GM21367 (cell line): ENCODE results near the gene OTOS.
A peak's percentile ranks its signal among the peaks of the same experiment; 100 is the strongest.

Experiments
- ATAC-seq: cut with Tn5 transposase; IDR thresholded peaks from one replicate; pipeline ENCODE4 v1.9.1; 2021; ENCODE audit not compliant: unreplicated experiment

The OTOS gene

DNA sequence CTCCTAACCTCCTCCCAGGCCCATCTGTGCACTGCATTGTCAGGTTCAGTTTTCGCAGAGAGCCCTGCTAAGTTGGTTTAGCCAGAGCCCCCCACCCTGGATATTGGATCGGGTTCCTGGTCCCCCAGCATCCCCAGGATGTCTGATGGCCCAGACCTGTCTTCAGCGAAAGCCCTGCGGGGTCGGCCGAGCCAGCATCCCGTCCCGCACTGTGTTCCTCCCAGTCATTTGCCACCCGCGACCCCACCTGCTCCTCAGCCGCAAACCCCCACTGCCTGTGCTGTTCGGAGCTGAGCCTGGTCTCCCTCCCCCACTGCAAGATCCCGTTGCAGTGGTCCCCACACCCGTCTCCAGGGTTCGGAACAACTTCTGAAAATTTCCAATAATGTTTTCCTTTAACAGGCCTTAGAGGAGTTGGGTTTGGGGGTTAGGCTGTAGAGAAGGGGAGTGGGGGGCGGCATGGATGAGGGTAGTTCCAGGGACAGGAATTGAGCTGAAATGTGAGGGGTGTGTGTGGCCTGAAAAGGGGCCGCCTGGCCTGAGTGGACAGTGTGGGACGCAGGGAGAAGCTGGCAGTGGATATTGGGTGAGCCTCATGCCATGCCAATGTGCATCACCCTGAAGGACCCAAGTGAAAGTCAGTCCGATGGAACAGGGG is 2.7 kb downstream of the OTOS start:
- no peak for ATAC-seq

DNA sequence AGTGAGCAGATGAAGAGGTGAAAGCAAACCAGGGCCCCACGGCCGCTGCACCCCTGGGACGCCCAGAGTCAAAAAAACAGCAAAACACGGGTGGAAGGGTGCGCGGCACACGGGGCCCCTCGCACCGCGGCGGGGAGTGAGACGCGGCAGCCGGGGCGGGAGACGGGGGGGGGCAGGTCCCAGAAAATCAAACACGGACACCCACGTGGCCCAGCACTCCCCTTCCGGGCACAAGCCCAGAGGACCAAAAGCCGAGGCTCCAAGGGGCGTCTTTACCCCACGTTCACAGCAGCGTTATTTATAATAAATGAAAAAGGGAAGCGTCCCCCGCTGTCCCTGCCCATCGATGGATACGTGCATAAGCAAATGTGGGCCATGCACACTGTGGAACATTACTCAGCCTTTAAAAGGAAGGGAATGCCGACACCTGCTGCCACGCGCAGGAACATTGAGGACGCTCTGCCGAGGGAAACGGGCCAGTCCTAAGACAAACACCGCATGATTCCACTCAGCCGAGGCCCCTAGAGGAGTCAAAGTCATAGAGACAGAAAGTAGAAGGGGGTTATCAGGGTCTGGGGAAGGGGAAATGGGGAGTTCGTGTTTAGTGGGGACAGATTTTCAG is 3.7 kb downstream of the OTOS start:
- peak; percentile 7 for ATAC-seq

DNA sequence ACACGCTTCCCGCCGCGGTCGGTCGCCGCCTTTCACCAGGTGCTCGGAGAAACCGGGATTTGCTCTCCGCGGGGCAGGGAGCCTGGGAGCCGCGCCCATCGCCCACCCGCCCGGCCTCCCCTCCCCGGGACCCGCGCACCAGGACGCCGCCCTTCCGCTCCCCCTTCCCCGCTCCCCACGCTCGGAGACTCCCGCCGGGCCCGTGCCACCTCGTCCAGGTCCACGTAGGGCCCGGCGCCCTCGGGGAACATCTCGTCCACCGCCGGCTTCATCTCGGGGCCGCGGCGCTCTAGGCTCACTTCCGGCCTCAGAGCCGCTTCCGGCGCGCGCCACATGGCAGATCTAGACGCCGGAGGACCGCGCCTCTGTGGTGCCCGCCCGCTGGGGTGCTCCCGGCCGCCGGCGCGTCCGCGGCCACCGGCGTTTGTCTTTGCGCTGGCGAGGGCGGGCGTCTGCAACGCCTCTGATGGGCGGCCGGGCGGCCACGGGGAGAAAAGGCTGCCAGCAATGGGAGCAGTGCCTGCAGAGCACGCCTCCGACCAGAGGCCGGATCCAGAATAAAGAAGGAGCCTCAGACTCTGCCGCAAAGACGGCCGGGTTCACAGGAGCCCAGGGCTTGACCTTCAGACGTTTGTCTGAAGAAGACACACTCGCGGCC is 4.3 kb downstream of the OTOS start, which contains the start of gene COPS9:
Gene COPS9, minus strand, starts transcription at position 293 of the 658 bp plus-strand sequence. Its CDS starts 21 bp downstream, at position 272.
- peak; percentile 89 for ATAC-seq

DNA sequence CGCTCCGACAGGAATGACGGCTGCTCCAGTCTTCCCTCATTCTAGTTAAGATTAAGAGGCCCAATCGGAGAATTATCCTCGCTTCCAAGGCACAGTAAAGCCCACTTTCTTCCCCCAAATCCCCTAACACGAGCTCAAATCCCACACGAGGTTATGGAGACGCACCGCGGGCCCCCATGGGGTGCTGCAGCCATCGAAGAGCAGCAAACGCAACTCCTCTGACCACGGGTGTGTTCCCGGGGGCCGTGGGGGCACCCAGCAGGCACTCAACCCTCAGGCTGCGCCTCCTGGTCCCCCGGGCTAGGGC is 4.8 kb downstream of the OTOS start:
- no peak for ATAC-seq

DNA sequence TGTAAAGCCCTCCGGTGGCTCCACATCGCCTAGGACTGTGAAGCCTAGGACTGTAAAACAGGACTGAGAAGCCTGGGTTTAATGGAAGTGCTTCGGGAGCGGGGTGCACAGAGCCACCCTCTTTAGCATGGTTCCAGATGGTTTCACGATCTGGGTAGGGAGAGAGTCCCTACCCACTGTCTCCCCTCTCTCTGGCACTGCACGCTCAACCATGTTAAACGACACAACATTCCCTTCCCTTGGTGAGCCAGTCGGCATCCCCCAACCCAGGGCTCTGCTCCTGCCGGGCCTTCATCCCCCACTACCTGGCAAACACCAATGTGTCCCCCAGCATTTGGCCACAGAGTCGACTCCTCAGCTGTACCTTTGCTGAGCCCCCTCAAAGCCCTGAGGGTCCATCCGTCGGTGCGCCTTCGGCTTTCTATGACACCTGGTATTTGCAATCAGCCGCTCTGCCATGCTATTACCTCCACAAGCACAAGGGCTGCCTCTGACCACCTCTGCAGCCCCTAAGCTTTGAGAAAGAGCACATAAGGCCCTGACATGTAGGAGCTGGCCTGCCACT is 5.4 kb downstream of the OTOS start:
- no peak for ATAC-seq

DNA sequence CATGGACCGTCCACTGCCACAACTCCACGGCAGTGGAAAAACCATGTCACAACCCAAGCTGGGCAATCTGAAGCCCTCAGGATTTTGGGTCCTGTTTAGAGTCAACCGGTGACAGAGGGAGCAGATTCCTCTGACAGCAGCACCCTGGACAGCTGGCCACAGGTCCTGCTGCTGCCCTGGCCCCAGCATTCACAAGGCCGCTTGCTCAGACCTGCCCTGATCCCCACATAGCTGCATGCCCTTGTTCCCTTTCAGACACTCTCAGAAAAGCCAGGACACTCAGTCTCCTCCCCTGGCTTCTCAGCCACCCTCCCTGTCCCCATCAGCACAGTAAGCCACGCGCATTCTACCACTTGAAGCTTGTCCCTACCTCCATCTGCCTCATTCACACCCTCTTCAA is 6.0 kb downstream of the OTOS start:
- no peak for ATAC-seq

DNA sequence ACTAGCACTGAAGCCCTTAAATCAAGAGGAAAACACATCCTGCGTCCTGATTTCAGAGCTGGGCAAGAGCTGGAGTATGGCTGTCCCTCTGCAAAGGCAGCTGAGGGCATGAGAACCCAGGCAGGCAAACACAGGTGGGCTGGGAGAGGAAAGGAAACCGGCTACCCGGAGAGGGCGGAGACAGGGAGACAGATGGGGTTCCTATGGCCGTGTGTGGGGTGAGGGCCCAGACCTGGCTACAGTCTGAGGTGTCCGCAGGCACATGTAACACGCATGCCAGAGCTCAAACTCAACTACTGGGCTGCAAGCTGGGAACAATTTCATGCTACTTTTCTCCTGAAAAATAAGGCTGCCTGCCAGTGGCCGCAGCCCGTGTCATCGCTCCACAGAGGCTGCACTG is 7.1 kb downstream of the OTOS start:
- no peak for ATAC-seq

DNA sequence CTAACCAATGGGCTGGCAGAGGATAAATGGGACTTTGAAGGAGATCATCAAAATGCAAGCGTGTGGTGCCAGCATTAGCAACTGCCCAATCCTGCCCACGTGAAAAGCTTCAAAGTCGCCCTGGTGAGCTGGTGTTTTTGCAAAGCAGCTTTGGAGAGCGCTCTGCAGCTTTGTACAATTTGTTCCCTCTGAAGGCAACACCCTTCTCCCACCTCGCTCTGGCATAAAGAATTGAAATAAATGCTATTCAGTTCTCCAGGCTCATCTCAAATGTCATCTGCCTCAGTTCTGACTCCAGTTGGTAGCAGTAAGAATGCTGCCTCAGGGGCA is 7.8 kb downstream of the OTOS start:
- ATAC-seq, result no peak

DNA sequence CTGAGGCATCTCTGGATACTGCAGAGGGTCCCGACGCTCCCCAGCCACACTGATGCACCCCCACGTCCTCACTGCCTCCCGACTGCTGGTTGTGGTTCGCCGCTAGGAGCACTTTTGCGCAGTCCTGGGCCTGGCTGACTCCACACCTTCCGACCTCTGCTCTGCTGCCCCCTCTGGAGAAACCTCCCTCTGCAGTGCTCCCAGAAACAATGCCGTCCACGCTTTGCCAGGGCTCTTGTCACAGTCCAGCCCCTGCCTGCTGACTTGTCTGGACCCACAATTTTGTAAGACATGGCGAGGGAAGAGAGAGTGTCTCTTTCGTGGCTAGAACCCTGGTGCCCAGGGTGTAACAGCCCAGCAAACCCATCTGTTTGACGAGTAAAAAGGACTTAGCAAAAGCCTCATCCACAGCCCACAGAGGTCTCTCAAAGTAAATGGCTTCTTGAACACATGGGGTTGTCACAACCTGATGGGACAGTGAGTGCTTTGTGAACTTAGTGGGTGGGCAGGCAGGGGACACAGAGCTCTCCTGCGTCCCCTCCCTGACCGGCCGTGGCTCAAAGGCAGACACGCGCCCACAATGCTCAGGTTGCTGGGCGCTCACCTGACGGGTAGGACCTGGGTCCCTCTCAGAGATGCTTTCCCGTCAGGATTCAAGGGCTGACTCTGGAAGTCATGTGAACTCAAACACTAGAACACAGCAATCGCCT is 8.4 kb downstream of the OTOS start:
- no peak for ATAC-seq

DNA sequence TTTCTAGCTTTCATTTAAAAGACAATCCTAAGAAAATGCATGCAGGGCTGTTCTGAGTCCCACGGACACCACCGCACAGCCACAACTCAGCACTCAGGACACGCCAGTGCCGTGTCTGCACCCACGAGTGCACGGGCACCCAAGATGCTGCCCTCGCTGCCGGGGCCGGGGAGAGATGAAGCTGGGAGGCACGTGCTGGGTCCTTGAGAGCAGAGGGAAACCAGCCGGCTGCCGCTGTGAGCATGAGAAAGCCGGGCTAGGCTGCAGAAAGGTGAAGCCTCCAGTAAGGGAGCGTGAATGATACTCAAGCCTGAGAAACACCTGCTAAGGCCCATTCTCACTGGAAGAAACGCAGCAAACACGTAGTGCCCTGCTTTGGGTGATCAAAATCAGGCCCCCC is 9.2 kb downstream of the OTOS start:
- ATAC-seq, result no peak

DNA sequence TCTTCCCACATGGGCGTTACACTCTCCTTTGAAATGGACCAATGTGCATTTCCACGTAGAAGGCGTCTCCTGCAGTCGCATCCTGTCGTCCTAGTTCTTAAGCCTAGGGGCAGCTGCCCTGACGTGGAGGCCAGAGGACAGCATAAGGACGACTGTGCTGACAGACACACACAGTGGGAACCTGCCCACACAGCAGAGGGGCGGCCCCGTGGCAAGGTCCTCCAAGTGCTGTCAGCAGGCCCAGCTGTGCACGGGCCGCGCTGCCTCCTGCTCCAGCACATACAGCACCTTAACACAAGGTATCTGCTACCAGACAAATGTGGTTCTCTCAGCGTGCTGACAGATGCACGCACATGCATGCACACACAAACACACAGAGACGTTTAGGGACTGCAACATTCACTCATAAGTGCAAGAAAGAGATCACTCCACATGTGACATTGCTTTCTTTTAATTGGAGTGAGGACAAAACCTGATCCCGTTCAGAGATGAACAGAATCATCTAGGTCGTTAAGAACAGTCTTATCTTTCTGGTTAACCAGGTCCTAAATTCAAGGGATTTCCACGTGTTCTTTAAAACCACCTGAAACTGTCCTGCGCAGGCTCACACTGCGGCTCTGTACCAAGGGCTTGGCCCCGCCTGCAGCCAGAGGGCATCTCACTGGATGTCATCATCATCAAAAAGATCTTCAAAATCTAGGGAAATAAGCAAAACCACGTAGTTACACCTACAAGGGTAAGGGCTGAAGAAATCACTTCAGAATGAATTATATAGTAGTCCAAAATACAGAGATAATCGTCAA is 9.9 kb downstream of the OTOS start:
- ATAC-seq, result no peak

DNA sequence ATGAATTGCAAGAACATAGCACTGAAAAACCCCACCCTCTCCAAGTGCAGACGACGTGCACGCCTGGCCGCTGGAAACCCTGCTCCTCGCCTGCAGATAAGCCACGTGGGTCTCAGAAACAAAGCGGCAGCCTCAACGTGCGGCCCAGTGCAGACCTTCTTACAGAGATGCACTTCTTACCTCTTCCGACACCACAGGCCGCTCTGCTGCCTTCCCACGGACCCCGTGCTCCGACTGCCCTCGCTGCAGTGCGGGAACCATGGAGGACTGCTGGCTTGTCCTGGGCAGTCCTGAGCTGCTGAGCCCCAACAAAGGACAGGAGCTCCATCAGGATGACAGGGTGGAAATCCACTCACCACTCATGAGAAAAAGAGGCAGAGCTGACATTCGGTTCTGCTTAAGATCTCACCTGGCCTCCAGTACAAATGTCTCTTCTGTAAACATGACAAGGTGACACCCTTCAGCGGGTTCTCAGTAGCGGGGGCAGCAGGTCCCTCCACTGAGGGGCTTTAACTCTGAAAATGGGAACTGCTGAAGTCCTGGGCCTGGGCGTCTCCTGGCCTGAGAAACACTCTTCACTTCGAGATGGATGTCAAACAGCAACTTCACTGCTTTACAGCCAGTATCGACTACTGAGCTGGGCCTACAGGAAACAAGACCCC is 10.6 kb downstream of the OTOS start:
- ATAC-seq, result no peak

DNA sequence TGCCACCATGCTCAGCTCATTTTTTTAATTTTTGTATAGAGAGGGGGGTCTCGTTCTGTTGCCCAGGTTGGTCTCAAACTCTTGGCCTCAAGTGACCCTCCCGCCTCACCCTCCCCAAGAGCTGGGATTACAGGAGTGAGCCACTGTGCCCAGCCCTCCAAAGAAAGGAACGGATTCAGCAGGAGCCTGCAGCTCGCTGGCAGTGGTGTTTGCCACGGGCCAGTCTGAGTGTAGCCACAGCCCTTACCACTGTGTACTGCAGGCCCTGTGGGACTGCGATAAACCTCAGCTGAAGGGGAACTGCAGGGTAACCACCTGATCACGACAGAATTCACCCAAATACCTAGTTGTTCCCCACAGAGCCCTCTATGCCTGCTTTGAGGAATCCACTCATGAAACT is 11.1 kb downstream of the OTOS start:
- no peak for ATAC-seq

DNA sequence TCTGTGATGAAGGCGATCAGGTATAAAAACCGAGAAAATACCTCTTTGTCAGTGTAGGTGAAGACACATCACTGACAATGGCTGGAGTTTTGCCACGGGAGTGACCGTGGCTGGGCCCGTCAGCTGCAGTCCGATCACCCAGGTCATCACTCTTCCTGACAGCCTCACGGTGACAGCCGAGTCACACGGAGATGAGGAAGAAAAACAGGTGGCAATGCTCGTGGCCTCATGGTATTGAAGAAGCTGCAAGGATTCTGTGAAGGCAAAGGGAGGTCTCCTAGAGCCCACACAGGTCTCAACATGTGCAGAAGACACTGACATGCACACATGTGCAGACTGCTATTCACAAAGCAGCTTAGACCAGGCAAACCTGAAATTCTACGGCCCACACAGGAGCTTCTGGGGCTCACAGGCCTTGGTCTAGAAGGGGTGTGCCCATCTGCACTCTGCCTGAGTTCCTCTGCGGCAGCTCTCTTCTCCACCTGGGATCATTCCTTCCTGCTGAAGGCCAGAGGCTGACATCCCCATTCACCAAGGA is 11.8 kb downstream of the OTOS start:
- ATAC-seq, result no peak

DNA sequence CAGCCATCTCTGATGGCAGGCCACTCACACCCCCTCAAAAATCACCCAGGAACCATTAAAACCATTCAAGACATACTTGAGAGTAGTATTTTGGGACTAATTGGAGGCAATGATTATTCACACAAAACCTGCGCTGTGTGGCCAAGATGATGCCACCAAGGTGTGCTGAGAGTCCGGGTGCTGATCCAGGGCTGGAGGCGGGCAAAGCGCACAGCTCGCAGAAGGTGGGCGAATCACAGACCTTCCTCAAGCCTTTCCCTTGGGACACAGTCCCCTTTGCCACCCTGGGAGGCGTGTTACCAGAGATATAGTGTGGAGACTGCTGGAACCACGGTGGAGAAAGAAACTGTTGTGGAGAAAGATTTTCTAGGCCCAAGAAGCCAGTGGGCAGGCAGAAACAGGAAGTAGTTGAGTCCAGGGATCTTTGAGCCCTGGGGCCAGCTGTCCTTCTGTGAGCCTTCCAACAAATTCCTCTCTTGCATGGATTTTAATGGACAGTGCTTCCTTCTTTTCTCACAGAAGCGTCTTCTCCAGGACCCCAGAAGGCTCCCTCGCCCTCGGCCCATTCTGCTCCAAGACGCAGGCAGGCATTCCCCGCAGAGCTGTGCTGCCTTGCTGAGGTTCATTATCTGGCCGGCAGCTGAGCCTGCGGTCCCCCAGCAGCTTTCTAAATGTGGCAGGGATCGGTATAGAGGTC is 12.4 kb downstream of the OTOS start:
- ATAC-seq, result no peak

DNA sequence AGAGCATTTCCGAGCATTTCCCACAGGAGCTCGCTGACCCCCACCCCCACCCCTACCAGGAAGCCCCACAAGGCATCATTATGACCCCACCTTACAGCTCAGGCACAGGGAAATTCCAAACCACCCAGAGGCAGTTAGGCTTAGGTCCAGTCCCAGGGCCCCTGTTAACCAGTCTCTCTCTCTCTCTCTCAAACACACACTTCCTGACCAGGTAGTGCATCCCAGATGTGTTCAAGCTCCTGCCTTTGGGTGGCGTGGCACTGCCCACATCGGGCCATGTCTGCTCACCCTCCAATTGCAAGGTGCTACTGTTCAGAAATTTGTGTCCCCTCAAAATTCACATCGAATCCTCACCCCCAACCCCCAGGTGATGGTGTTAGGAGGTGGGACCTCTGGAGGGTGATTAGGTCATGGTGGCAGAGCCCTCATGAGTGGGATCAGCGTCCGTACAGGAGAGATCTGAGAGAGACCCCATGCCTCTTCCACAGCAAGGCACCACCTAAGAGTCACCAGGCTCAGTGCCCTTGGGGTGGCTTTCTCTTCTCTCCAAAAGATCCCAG is 13.2 kb downstream of the OTOS start:
- ATAC-seq, result no peak

DNA sequence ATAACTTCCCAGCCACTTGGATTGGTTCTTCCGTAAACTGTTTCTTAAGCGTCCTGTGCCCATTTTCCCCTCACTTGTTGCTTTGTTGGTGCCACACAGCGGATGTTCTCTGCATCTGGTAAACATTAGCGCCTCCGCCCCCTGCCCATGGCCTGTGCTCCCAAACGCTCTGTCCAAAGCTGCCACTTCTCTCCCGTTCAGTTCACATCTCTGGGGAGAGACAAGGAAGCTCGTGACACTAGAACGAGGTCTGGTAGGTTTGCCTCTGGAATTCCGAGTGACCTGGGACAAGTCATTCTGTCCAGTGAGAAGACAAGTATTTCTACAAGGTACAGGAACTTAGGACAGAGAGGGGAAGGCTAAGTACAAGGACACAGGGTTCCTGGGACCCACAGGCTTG is 13.7 kb downstream of the OTOS start:
- ATAC-seq, result no peak

DNA sequence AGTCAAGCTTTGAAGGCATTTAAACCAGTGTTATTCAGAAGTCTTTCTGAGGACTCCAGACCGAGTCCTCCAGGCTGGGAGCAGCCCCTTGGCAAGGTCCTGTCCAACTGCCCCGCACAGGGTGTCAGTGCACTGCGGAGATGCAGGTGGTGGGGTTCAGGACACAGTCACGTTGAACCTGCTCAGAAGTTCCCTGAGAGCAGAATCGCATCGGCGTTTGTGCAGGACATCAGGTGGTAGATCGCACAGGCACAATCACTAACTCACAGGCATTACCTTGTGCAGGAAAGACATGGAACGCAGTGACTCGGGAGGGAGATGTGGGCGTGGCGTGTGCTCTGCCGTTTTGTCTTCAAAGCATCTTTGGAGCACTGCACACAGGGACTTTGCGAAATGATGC is 14.7 kb downstream of the OTOS start:
- ATAC-seq, result no peak

DNA sequence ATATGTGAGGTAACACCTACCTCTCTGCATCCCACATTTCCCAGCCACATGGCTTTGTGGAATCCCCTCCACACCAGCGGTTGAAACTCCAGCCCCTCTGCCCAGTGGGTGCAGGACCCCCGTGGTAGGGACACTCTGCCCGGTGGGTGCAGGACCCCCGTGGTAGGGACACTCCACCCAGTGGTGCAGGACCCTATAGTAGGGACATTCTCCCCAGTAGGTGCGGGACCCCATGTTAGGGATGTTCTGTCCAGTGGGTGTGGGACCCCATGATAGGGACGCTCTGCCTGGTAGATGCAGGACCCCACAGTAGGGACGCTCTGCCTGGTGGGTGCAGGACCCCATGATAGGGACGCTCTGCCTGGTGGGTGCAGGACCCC is 15.8 kb downstream of the OTOS start:
- ATAC-seq, result no peak
